NCI-H2196 (cell line): Measurements from ENCODE around the gene NRAP.
A peak's percentile ranks its signal among the peaks of the same experiment; 100 is the strongest.
"Not testable (repeated sequence)": the region's sequence is repeated elsewhere in the genome, so short reads cannot be mapped to it uniquely, and the experiment has no call there.

Experiments used
- DNase-seq: peaks from one replicate; lab custom pipeline; 2025; ENCODE audit not compliant: unreplicated experiment; lab: John Stamatoyannopoulos, UW

NRAP gene

DNA sequence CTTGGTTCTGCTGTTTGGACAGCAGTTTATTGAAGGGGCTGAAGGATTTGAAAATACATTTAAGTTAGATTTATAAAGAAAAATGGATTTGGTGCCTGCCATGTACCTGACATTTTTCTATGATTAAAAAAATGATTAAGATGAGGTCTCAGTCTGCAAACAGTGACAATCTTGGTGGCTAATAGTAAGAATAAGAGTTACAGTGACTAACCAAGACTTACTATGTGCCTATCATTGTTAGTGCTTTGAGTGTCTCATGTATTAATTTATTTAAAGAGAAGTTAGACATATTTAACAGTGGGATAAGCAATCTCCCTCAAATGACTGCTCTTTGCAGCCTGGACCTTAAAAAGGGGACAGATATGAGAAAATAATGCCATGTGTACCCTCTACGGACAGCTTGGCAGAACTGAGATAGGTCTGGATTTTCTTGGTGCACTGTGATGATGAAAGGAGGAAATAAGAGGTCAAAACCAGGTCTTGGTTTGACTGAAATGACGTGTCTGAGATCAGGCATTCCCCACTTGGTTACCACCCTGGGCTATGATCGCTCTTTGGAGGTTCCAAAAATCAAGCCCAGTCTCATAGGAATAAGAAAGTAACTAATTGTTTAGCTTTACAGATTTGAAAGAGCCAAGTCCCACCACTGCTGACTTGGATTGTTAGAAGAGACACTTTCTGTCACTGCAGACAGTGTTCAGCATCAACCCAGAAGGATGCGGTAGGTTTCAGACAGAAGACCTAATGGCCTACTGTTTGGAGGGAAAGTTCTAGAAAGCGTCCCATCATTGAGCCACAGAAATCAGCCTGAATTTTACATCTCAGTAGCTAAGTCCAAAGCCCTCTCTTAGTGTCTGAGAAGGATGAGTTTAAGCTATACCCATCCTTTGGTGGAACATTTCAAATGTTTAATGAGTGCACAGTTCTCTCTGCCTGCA is 18.0 kb upstream of the NRAP start:
- no peak for DNase-seq

DNA sequence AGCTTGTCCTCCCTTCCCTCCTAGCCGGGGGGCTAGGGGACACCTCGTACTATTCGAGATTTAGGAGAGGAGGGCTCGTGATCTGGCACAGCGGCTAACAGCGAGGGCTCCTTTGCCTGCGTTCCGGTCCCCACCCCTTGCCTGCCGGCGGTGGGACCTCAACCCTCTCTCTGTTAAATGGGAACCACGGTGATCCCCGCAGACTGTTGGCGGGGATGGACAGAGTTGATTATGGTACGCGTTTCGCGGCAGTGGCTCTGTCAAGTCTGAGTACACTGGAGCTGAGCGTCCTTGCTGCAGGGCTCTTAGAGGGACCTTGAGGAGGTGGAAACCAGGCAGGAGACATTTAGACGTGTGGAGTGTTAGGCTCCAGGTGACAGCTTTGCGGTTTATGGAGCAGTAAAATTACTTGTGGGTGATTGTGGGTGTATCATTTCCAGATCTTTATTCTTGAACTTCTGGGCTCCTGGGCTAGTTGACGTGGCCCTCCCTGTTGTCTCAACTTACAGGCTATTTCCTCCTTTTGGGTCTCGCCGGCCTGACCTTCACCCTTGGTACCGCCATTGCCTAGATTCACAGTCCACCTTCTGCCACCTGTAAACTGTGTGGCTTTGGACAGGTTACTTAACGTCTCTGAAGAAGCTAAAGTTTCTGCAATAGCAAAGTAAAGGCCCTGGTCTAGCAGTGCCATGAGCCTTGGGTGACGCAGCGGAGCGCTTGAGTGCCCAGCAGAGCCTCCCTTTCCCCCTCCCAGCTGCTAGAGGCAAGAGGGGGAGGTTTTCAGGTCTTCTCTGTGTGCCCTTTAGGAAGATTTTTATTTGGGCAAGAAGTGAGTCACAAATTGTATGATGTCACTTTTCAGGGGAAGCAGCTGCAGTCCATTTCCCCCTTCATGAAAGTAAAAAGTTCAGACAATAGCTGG is 16.6 kb upstream of the NRAP start:
- no peak for DNase-seq

DNA sequence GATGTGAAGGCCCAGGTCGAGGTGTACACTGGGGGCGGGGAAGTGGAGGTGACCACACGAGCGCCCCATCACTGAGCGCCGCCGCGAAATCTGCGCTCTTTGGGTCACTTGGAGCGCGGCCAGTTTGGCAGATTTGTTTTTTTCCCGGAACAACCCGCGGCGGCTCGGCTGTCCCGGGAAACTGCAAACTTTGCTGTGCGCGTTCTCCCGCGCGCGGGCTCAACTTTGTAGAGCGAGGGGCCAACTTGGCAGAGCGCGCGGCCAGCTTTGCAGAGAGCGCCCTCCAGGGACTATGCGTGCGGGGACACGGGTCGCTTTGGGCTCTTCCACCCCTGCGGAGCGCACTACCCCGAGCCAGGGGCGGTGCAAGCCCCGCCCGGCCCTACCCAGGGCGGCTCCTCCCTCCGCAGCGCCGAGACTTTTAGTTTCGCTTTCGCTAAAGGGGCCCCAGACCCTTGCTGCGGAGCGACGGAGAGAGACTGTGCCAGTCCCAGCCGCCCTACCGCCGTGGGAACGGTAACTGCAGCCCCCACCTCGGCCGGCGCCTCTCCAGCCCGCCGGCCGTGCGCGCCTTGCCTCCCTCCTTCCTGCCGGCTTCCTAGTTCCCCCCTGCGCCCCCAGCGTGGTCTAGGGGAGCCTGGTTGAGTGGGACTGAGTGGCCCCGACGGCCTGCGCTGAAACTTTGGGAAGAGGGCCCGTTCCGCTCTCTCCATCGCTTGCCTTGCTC is 15.8 kb upstream of the NRAP start, which contains the start of gene CASP7:
CASP7 (plus strand) TSS at position 450 of the 727 bp plus-strand sequence. CDS start 17,582 bp downstream, outside the sequence.
- peak; percentile 49 for DNase-seq

DNA sequence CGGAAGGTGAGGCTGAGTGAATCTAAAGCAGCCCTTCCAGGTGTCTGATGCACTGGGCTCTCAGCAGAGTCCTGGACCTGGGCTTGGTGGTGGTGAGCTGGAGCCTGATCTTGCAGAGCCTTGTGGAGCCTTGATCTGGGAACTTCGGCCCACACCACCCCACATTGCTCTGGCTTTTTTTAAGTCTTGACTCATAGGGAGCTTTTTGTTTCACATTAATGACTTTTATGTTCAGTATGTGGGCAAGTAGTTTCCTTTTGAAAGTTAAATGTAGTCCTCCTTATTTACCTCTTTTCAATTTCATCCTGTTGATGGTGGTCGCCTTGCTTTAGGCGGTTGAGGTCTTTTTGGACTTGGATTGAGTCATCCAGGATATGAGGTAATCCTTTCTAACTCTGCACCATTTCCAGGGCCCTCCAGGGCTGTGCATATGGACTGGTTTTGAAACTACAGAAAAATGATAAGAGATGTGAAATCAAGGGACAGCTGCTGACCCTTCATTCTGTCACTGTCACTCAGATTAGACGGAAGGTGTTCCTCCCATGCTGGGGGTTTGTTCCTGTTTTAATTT is 2.9 kb upstream of the NRAP start:
- no peak for DNase-seq

DNA sequence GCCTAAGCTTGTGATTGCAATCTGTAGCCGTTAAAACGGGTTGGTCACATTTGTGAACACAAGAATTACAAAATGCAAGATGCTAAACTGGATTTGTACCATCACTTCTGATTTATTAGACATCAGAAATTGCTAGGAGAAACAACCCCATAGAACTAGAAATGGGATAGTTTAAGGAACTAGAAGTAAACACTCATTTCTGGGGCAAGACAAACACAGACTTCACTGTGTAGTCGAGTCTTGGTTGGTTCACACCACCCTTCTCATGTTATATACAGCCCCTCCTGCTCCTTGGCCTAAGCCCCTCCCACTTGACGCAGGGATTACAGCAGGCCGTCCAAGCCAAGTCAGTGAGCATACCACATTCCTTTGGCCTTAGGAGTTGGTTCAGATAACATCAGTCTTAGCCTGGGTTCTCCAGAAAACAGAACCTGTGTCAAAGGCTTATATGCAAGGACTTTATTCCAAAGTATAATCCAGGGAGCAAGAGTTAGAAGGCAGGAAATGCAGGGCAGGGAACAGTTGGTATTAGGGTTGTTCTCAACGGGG is 2.0 kb upstream of the NRAP start:
- no peak for DNase-seq

DNA sequence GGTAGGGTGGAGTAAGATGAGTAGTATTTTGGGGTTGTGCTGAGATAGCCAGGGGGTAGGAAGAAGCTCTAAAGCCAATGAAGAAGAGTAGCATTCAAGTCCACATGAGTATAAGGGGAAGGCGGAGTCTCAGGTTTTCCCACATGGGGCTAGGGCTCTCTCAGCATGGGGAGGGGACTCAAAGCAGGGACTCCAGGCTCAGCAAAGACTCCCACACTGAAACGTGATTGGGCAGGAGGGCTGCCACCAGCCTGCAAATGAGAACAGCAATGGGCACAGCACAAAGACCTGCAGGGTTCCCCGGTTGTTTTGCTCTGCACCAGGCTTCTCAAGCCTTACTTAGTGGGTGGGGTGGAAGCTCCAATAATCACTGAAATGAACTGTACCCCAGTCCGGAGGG is 1.5 kb upstream of the NRAP start:
- no peak for DNase-seq

DNA sequence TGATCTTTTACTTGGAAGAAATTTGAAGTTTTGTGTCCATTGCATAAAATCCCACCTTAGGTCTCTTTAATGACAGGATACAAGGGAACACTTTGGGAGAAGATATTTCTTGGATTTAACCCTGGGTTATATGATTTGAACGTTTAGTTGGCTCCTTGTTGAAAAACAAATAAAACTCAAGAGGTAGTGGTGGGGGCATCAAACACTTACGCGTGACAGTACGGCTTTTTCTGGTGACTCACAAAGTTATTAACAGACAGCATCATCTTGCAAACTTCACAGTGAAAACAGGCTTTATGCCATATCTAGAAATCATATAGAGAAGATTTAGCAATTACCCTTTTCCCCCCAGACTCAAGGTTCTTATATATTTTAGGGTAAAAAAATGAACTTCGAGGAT is 699 bp downstream of the NRAP start:
- no peak for DNase-seq

DNA sequence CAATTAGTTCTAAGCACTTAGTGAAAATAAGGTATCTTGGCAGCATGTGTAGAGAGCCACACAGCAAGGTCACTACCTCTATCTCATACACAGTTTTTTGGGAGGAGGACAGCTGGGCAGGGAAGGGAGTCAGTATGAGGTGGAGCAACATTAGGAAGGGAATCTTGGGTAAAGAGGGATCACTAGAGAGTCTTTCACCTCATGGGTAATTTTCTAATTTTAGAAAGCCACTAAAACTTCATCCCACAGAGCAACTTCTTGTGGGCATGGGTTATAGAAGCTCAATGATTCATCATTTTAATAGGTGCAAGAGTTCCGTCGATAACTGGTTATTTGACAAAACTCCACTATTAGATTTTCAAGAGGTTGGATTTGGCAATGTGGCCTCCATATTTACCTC is 2.5 kb downstream of the NRAP start:
- DNase-seq = no peak

DNA sequence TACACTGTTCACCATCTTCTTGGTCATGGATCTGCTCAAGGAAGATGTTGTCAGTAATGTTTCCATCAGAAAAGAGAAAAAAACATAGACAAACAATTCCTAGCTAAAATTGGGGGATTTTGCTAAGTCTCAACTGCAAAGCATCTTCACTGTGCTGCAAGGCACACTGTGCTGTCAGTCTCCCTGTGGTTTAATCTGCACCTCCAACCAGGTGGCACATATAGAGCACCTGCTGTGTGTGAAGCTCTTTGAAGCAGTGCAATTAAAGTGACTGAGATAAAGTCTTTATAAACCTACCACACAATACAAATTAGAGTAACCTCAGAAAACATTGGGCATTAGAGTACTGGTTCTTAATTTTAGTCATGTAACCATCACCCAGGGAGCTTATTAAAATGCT is 6.3 kb downstream of the NRAP start:
- DNase-seq = no peak

DNA sequence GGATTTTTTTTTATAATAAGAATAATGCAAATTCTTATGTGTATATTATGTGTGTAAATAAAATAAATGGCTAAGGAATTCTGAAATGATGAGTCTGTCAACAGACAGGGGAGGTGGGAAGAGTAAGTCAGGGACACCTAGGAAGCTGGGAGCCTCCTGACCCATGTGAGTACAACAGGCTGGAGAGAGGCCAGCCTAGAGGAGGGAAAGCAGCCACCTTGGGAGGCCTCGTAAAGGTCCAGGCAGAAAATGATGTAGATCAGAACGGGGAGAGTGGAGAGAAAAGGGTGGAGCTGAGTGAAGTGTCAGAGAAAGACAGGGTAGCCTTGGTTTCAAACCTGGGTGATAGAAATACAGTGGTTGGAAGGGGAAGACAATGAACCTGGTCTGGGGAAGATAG is 6.9 kb downstream of the NRAP start:
- DNase-seq = no peak

DNA sequence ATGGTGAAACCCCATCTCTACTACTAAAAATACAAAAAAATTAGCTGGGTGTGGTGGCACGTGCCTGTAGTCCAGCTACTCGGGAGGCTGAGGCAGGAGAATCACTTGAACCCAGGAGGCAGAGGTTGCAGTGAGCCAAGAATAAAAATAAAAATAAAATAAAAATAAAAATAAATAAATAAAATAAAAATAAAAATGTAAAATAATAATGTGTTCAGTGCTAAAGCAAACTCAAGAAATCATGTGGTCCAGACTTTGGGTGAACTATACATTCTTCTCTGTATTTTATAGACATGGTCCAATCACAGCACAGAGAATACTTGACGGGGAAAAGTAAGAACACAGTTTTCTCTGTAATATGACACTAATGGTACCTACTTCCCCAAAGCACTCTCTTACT is 11.4 kb downstream of the NRAP start:
- not testable (repeated sequence) for DNase-seq

DNA sequence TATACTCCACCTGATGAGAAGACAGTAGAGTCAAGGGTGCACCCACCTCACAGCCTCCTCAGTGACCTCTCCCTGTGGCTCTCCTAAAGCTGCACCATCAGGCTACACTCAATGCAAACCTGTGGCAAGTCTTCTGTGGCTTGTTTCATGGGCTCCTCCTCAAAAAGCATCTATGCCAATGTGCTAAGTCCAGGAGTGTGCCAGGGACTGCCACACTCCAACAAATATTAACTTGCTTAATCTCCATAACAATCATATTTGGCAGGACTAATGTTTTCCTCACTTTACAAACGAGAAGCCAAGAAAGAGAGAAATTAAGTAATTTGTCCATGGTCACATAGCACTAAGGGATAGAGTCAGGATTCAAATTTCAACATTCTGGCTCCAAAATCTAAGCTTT is 11.9 kb downstream of the NRAP start:
- DNase-seq = no peak

DNA sequence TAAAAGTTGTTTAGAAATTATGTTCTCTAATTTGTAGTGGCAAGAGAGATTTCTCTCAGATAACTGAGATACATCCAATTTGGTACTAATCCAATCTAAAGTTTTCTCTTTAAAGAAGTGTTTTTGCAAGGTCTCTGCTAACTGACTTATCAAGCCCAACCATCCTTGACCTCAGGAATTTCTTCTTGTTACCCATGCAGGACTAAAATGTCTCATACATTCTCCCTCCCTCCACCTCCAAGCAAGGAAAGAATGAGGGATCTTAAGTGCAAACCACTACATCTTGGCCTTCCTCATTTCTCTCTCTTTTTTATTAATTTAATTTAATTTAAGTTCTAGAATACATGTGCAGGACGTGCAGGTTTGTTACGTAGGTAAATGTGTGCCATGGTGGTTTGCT is 12.8 kb downstream of the NRAP start:
- no peak for DNase-seq

DNA sequence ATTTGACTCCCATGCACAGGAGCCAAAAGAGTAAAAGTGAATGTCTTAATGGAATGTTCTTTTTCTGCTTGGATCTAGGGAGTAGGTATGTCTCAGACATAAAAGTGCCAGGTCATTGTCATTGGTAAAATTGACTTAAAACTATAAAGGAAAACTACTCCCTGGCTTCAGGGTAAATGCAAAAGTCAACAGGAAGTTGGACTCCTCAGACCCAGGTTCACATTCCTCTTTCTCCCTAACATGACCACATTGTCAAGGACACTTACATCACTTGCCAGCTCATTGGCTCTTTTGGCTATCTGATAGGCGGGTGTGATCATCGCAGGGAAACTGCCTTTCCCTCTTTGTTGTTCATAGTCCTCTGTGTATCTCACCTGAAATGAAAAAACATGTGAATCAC is 13.7 kb downstream of the NRAP start:
- no peak for DNase-seq

DNA sequence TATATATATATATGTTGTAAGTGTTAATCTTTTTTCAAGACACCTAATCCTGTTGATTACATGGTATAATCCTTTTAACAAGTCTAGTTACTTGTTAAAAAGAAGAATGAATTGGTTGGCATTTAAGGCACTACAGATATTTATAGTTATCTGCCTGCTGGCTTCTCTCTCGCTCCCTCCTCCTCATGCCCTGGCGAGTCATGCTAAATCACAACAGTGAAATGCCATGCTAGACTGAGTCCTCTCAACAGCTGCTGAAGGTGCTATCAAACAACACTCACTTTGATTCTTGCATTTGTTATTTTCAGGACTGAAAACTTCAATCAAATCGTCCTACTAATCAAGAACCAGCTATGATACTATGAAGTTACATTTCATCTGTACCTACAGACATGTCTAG is 15.4 kb downstream of the NRAP start:
- no peak for DNase-seq

DNA sequence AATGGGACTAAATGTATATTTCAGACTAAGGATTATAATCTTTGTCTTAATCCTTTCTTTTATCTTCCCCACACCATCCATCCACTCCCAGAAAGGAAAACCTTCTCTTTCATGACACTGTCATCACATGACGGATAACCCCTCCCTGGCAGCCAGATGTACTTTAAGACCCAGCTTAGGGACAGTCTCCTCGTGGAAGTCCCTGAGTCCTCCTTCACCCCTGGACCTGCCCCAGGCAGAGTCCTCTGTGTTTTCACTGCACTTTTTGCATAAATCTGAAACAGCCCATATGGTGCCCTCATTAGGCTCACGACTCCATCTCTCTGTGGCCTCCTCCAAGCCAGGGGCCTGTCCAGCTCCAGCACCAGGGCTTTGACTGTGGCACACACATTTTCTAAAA is 16.0 kb downstream of the NRAP start:
- no peak for DNase-seq

DNA sequence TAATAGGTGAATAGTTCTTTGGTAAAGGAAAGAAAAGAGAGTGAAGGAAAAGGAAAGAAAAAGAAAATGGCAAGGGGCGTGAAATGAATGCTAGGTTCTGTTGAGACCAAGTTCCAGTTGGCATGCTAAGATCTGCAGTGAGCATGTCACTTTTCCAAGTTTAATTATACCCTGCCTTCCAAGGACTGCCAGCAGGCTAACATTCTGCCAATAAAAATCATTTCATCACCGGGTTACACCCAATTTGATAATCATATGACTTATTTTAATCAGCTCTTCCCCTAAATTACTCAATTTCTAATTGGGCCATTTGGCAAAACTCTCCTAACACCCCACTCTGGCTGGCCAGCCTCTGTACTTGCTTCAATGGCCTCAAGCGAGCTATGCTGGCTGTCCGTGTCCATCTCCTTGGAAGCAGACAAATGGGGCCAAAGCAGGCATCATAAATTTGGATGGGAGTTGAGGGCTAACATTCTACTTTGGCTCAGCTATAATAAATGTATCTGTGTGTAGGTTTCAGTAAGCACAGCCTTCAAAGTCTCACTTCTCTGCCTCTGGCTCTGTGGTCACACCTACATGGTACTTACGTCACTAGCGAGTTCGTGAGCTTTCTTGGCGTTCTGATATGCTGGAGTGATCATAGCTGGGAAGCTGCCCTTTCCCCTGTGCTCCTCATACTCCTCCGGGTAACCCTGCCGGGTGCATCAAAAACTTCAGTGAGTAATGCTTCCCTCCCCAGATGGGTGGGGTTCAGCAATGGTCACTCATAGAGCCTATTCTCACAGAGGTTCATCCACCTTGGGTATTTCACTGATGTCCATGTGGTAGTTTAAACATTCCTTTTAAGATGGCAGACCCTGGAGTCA is 17.3 kb downstream of the NRAP start:
- no peak for DNase-seq

DNA sequence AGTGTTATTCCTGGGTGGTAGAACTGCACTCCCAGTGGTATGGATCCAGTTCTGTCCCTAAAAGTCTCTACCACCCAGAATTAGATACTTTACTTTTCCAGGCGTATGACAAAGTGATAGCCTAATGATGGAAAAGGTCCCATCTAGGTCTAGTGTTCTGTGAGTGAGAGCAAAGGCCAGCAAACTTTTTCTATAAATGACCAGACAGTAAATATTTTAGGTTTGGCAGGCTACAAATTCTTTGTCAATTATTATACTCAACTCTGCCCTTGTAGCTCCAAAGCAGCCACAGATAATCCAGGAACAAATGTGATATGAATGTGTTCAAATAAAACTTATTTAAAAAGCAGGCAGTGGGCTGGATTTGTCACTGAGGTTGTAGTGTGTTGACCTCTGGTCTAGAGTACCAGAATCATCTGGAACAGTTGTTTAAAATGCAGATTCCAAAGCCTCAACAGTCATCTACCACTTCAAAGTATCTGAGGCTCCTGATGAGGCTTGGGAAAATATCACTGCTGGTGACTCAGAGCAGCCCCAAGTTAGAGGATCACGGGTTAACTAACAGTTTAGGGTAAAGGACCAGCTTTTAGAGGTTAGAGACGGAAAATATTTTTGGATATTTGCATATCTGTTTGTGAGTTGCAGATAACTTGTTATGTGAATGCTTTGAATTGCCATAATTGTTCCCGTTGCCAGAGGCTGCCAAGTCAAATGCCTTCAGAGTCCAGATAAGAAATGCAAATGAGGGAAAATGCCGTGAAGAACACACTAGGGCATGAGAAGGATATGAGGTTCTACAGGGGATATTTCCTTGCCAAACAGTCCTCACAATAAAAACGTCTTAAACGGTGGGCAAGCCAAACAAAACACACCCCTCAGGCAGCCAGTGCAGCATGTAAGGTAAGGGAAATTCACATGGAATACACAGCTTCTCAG is 19.4 kb downstream of the NRAP start:
- no peak for DNase-seq

DNA sequence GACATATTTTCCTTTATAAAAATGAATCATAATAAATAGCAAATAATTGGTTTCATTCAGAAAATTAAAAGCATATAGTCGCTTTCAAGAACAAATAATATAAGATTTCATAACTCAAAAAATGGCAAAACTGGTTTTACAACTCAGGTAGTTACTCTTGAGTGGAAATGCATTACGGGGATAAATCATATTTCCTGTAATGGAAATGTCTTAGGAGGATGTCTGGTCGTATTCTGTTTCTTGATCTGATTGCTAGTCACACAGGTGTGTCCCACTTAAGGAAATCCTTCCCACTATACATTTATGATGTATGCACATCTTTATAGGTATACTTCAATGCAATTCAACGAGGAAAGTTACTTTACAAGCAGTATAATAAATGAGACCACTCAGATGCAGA is 20.7 kb downstream of the NRAP start:
- DNase-seq = no peak
